CD4-positive, alpha-beta T cell treated with Interleukin-12 subunit alpha and Interleukin-12 subunit beta, for 1 hour (primary cell): ENCODE measurements around the gene SP5.
"Not testable (repeated sequence)": the region's sequence is repeated elsewhere in the genome, so short reads cannot be mapped to it uniquely, and the experiment has no call there.

Experiments used
- DNase-seq: peaks from one replicate; pipeline ENCODE4 v3.0.0-alpha.2; 2020

The SP5 gene

GRCh38 chr2:170715062-170715931 lies at the start of gene SP5:
Gene SP5 (plus strand): TSS chr2:170715337. CDS start chr2:170715513, 176 bp downstream.
- peak; percentile 48 for DNase-seq

GRCh38 chr2:170665743-170666142 lies 49.4 kb upstream of the SP5 start:
- no peak for DNase-seq

GRCh38 chr2:170669909-170670308 lies 45.2 kb upstream of the SP5 start:
- no peak for DNase-seq

- no peak for DNase-seq
These were observed 44.5 kb upstream of the SP5 start for GRCh38 chr2:170670651-170671050.

GRCh38 chr2:170671079-170671478 lies 44.1 kb upstream of the SP5 start:
- no peak for DNase-seq

GRCh38 chr2:170674282-170674681 lies 40.9 kb upstream of the SP5 start:
- not testable (repeated sequence) for DNase-seq

- DNase-seq, result no peak
These were observed 39.4 kb upstream of the SP5 start for GRCh38 chr2:170675701-170676100.

- DNase-seq, result no peak
These were observed 35.5 kb upstream of the SP5 start for GRCh38 chr2:170679607-170680079.

- no peak for DNase-seq
These were observed 34.8 kb upstream of the SP5 start for GRCh38 chr2:170680172-170680941.

- no peak for DNase-seq
These were observed 33.8 kb upstream of the SP5 start for GRCh38 chr2:170681311-170681710.

- no peak for DNase-seq
These were observed 29.5 kb upstream of the SP5 start for GRCh38 chr2:170685591-170685990.

- no peak for DNase-seq
These were observed 25.7 kb upstream of the SP5 start for GRCh38 chr2:170689481-170689880.

GRCh38 chr2:170690640-170691039 lies 24.5 kb upstream of the SP5 start:
- no peak for DNase-seq

- no peak for DNase-seq
These were observed 20.8 kb upstream of the SP5 start for GRCh38 chr2:170694316-170694715.

- DNase-seq, result no peak
These were observed 19.4 kb upstream of the SP5 start for GRCh38 chr2:170695521-170696410.

GRCh38 chr2:170696948-170697347 lies 18.2 kb upstream of the SP5 start:
- DNase-seq, result no peak

GRCh38 chr2:170701011-170701410 lies 14.1 kb upstream of the SP5 start:
- no peak for DNase-seq

- no peak for DNase-seq
These were observed 11.2 kb upstream of the SP5 start for GRCh38 chr2:170703776-170704476.

GRCh38 chr2:170707821-170708795 lies 7.0 kb upstream of the SP5 start:
- no peak for DNase-seq

- DNase-seq, result no peak
These were observed 4.5 kb upstream of the SP5 start for GRCh38 chr2:170710609-170710979.

GRCh38 chr2:170711196-170711773 lies 3.9 kb upstream of the SP5 start:
- no peak for DNase-seq
